ENCODE data around the gene RASSF7.

RASSF7 gene

GRCh38 chr11:584287-584686, 23.5 kb downstream of the RASSF7 start (continued):
- no peak for TF ChIP-seq CSRNP3 (CRISPR knock-in tag; IDR thresholded peaks at IDR 0.05)

GRCh38 chr11:586376-587316, 25.9 kb downstream of the RASSF7 start:
- ATAC-seq: no peak; the same call in 2 of the 3 replicates
- TF ChIP-seq TSHZ2 (CRISPR knock-in tag; IDR thresholded peaks at IDR 0.05) (no peak), ZFP3 (CRISPR knock-in tag; IDR thresholded peaks at IDR 0.05) (no peak), ZNF70 (CRISPR knock-in tag; IDR thresholded peaks at IDR 0.05) (no peak)

GRCh38 chr11:587546-587945, 26.8 kb downstream of the RASSF7 start:
- ATAC-seq: no peak; the same call in 2 of the 3 replicates
- TF ChIP-seq ZNF565 (CRISPR knock-in tag; conservative IDR thresholded peaks at IDR 0.05; ENCODE audit: low read depth): no peak

GRCh38 chr11:587978-588380, 27.2 kb downstream of the RASSF7 start:
- TF ChIP-seq ISL1 (CRISPR knock-in tag; IDR thresholded peaks at IDR 0.05) (no peak), ZC3H10 (CRISPR knock-in tag; IDR thresholded peaks at IDR 0.05) (no peak), POU6F1 (CRISPR knock-in tag; IDR thresholded peaks at IDR 0.05; ENCODE audit: borderline replicate concordance, low read depth) (no peak)
- peak; percentile 54 for ATAC-seq

- no peak for ATAC-seq
- TF ChIP-seq ESRRG (CRISPR knock-in tag; IDR thresholded peaks at IDR 0.05) (no peak), ZC3H10 (CRISPR knock-in tag; IDR thresholded peaks at IDR 0.05) (no peak), POU6F1 (CRISPR knock-in tag; IDR thresholded peaks at IDR 0.05; ENCODE audit: borderline replicate concordance, low read depth) (no peak), RARB (CRISPR knock-in tag; IDR thresholded peaks at IDR 0.05) (no peak), CSDC2 (CRISPR knock-in tag; IDR thresholded peaks at IDR 0.05) (no peak), CREB5 (CRISPR knock-in tag; IDR thresholded peaks at IDR 0.05; ENCODE audit: low read depth) (no peak), ZNF8 (CRISPR knock-in tag; IDR thresholded peaks at IDR 0.05) (no peak), TOX (CRISPR knock-in tag; IDR thresholded peaks at IDR 0.05; ENCODE audit: borderline replicate concordance) (no peak), ZFP30 (CRISPR knock-in tag; IDR thresholded peaks at IDR 0.05) (no peak), ZNF565 (CRISPR knock-in tag; conservative IDR thresholded peaks at IDR 0.05; ENCODE audit: low read depth) (no peak), SNAI2 (CRISPR knock-in tag; IDR thresholded peaks at IDR 0.05) (no peak), PPARA (CRISPR knock-in tag; IDR thresholded peaks at IDR 0.05; ENCODE audit: borderline replicate concordance) (no peak), ZNF70 (CRISPR knock-in tag; IDR thresholded peaks at IDR 0.05) (no peak), ZFP3 (CRISPR knock-in tag; IDR thresholded peaks at IDR 0.05) (no peak), PATZ1 (CRISPR knock-in tag; IDR thresholded peaks at IDR 0.05; ENCODE audit: borderline replicate concordance) (no peak), TSHZ2 (CRISPR knock-in tag; IDR thresholded peaks at IDR 0.05) (no peak), GLIS3 (CRISPR knock-in tag; IDR thresholded peaks at IDR 0.05) (no peak)
These were observed 29.0 kb downstream of the RASSF7 start for GRCh38 chr11:589798-590197.

All from SK-N-SH treated with all-trans-retinoic acid at 6 μM for 48 hours (cell line).